ENCODE data around the gene DPM3. TPM values are rescaled to one million over a fixed set of nuclear protein-coding genes. Genes with fewer than 3 reads are reported as not detected.

DPM3 gene
- total and polyA plus RNA-seq, 2 of the 13 experiments (the other 11 are each of a cell fraction or from before 2014, with no cell fraction given): 23.2 to 53.4 TPM

DNA sequence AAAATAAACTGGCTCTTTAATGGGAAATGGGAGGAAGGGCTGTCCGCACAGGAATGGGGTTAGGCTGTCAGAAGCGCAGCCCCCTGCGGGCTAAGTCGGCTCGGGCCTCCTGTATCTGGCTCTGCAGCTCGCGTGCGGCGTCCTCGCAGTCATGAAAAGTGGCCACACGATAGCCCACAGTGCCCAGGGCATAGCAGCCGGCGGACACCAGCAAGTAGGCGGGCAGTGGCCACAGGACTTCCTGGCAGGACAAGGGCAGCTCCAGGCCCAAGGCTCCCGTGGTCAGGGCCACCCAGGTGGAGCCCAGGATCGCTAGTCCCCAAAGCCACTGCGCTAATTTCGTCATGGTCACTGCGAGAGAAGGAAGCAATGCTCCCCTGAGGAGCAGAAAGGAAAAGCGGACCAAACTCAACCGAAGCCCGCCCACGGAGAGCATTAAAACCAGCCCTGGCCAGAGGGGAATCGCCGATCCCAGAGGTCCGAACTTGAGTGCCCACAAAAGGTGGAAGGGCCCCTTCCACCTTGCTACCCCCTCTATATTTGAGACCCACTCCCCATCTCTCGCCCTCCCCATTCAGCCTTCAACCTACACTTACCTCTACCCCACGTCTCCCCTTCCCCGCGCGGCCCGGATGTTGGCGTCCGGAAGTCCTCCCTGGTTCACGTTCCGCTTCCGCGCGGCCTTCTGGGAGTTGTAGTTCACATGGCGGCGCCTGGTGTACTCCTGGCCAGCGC is at the start of gene DPM3 (continued):
- TF ChIP-seq ZNF33A (CRISPR knock-in tag; IDR thresholded peaks at IDR 0.05; ENCODE audit: borderline replicate concordance) (no peak), TSC22D2 (CRISPR knock-in tag; IDR thresholded peaks at IDR 0.05; ENCODE audit: borderline replicate concordance) (0 out of 2 replicates have a peak, but pooled peaks have one; percentile 37), TFDP2 (CRISPR knock-in tag; IDR thresholded peaks at IDR 0.05) (peak; percentile 39; the same call in 1 of the 2 replicates), MIXL1 (CRISPR knock-in tag; IDR thresholded peaks at IDR 0.05) (peak; percentile 25; the same call in 1 of the 2 replicates), ZNF468 (CRISPR knock-in tag; IDR thresholded peaks at IDR 0.05) (no peak), WIZ (CRISPR knock-in tag; IDR thresholded peaks at IDR 0.05) (peak; percentile 78; the same call in 1 of the 2 replicates), PCBP2 (optimal IDR thresholded peaks at IDR 0.05; ENCODE audit: low read depth, low read length, poor library complexity, severe bottlenecking) (peak; percentile 62), ZNF782 (CRISPR knock-in tag; IDR thresholded peaks at IDR 0.05; ENCODE audit: borderline replicate concordance) (peak; percentile 72; the same call in 1 of the 2 replicates), ASH2L (IDR thresholded peaks at IDR 0.05; ENCODE audit: insufficient read length, low read depth, low read length) (peak; percentile 70), ZBTB37 (CRISPR knock-in tag; IDR thresholded peaks at IDR 0.05) (no peak), ISL2 (CRISPR knock-in tag; IDR thresholded peaks at IDR 0.05) (0 out of 2 replicates have a peak, but pooled peaks have one; percentile 13), ZNF451 (CRISPR knock-in tag; IDR thresholded peaks at IDR 0.05) (no peak), MBNL3 (CRISPR knock-in tag; conservative IDR thresholded peaks at IDR 0.05) (no peak), ZNF331 (CRISPR knock-in tag; IDR thresholded peaks at IDR 0.05) (no peak; the same call in 1 of the 2 replicates), KMT2A (CRISPR knock-in tag; IDR thresholded peaks at IDR 0.05) (peak; percentile 77), ZFP82 (CRISPR knock-in tag; IDR thresholded peaks at IDR 0.05; ENCODE audit: borderline replicate concordance) (0 out of 2 replicates have a peak, but pooled peaks have one; percentile 81)
- TF ChIP-seq, protein P1, sequence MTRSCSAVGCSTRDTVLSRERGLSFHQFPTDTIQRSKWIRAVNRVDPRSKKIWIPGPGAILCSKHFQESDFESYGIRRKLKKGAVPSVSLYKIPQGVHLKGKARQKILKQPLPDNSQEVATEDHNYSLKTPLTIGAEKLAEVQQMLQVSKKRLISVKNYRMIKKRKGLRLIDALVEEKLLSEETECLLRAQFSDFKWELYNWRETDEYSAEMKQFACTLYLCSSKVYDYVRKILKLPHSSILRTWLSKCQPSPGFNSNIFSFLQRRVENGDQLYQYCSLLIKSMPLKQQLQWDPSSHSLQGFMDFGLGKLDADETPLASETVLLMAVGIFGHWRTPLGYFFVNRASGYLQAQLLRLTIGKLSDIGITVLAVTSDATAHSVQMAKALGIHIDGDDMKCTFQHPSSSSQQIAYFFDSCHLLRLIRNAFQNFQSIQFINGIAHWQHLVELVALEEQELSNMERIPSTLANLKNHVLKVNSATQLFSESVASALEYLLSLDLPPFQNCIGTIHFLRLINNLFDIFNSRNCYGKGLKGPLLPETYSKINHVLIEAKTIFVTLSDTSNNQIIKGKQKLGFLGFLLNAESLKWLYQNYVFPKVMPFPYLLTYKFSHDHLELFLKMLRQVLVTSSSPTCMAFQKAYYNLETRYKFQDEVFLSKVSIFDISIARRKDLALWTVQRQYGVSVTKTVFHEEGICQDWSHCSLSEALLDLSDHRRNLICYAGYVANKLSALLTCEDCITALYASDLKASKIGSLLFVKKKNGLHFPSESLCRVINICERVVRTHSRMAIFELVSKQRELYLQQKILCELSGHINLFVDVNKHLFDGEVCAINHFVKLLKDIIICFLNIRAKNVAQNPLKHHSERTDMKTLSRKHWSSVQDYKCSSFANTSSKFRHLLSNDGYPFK (CRISPR knock-in tag; IDR thresholded peaks at IDR 0.05; ENCODE audit: borderline replicate concordance): peak; percentile 62; the same call in 1 of the 2 replicates
